ENCODE results near the gene AP5M1. TPM values are rescaled to one million over a fixed set of nuclear protein-coding genes. Genes with fewer than 3 reads are reported as not detected.

Gene AP5M1
- total RNA-seq, 1 donor from 2014 or later = 39.2 TPM

Other genes with a start within 250 kb of the AP5M1 start
- 75.3 to 86.6 TPM (median 85.9 TPM) in 3 replicates for gene EXOC5, start 66 bp upstream of the AP5M1 start, total RNA-seq
- gene NAA30, start 121.6 kb downstream of the AP5M1 start, total RNA-seq = 16.9 to 20.8 TPM (median 17.2 TPM) in 3 replicates
- gene CCDC198, start 224.9 kb downstream of the AP5M1 start, total RNA-seq = 0.13 TPM in 1 of 3 replicates, not detected in the others

Measured in chondrocyte (in vitro differentiated cells).